Endodermal cell (in vitro differentiated cells): ENCODE results near the gene PRPF40B. TPM values are rescaled to one million over a fixed set of nuclear protein-coding genes. Genes with fewer than 3 reads are reported as not detected.
"Not testable (repeated sequence)": the region's sequence is repeated elsewhere in the genome, so short reads cannot be mapped to it uniquely, and the experiment has no call there.

Source experiments
- DNase-seq: peaks from one replicate; pipeline ENCODE4 v3.0.0-alpha.2; 2017
- H3K27ac ChIP-seq: 2 replicates; pipeline ENCODE4 v1.5.1; 2013; ENCODE audit warnings: mild to moderate bottlenecking, low read depth, low read length, moderate library complexity
- H3K27me3 ChIP-seq: 2 replicates; pipeline ENCODE4 v1.6.1; 2013; ENCODE audit warnings: mild to moderate bottlenecking, low read length, moderate library complexity; ENCODE audit not compliant: insufficient read depth, control insufficient read depth, poor library complexity, severe bottlenecking
- H3K36me3 ChIP-seq: 2 replicates; pipeline ENCODE4 v1.7.0; 2013; ENCODE audit warnings: mild to moderate bottlenecking, low read length, moderate library complexity; ENCODE audit not compliant: control insufficient read depth, insufficient read depth
- H3K4me1 ChIP-seq: one replicate; pipeline ENCODE4 v1.7.0; 2013; ENCODE audit warnings: low read length; ENCODE audit not compliant: control insufficient read depth, insufficient read depth
- H3K4me3 ChIP-seq: 2 replicates; pipeline ENCODE4 v1.5.1; 2013; ENCODE audit warnings: mild to moderate bottlenecking, low read length, moderate library complexity
- H3K9ac ChIP-seq: 2 replicates; pipeline ENCODE4 v1.6.1; 2013; ENCODE audit warnings: mild to moderate bottlenecking, low read length, moderate library complexity; ENCODE audit not compliant: poor library complexity, severe bottlenecking; ENCODE audit errors: extremely low read depth
- H3K9me3 ChIP-seq: 2 replicates; pipeline ENCODE4 v1.6.1; 2013; ENCODE audit warnings: mild to moderate bottlenecking, low read length, moderate library complexity; ENCODE audit not compliant: control insufficient read depth
- H3K27ac Mint-ChIP-seq: 2 replicates; pipeline ENCODE4 v1.8.0; 2020; ENCODE audit warnings: mixed read lengths
- H3K27me3 Mint-ChIP-seq: 2 replicates; pipeline ENCODE4 v1.8.0; 2021; ENCODE audit warnings: mild to moderate bottlenecking, mixed read lengths; ENCODE audit not compliant: insufficient read depth
- H3K36me3 Mint-ChIP-seq: 2 replicates; pipeline ENCODE4 v1.8.0; 2020; ENCODE audit warnings: low read depth, mixed read lengths
- H3K4me1 Mint-ChIP-seq: 2 replicates; pipeline ENCODE4 v1.8.0; 2020; ENCODE audit warnings: mixed read lengths
- H3K4me3 Mint-ChIP-seq: 2 replicates; pipeline ENCODE4 v1.8.0; 2020; ENCODE audit warnings: mild to moderate bottlenecking, moderate library complexity, mixed read lengths
- H3K9me3 Mint-ChIP-seq: 2 replicates; pipeline ENCODE4 v1.8.0; 2020; ENCODE audit warnings: mild to moderate bottlenecking, mixed read lengths
- WGBS, 2 experiments: methylation state at CpG; one replicate each; pipeline versions ENCODE4 v1.1.5 to v1.1.7; 2013; ENCODE audit warnings: missing lambda C conversion rate in 2 of 2, mixed read lengths in 1 of 2; ENCODE audit not compliant: insufficient coverage in 1 of 2, insufficient read length in 1 of 2; 5-methylcytosine and 5-hydroxymethylcytosine counted together
- total RNA-seq, 2 donors: library from RNA; stranded (reverse); fragmentation: NEBNext Ultra II Directional in 1 of 2; extraction: Animal tissue kit (Norgen Biotek cat#: 25700) in 1 of 2; gene quantifications; 2 replicates in 1 of 2; 3 replicates in 1 of 2; pipeline ENCODE4 v1.2.1, GENCODE V29; 2021
- TF ChIP-seq, protein P1 (sequence below): fragments of 200-600 bp; sonication (generic); conservative IDR thresholded peaks from 2 replicates; pipeline ENCODE4 v1.5.0; 2021; ENCODE audit warnings: antibody characterized with exemption, mild to moderate bottlenecking

The PRPF40B gene
- total RNA-seq, 2 donors from 2014 or later = 33.8 to 45.6 TPM

DNA sequence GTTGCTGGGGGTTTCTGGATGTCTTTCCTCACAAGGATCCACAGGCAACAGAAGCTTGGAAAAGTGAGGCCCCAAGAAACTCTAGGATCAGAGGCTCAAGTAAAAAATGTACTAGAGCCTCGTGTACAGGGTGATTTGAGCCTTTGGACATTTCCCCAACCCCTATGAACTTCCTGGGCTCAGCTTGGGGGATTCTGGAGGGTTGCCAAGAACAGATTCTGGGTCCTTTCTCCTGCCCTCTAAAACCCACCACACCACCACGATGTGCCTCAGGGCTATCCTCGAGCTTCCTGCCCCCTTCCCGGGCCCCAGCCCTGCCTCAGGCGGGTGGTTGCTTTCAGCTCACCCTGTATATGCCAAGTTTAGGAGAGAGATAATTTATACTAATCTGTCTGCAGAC lies 18.5 kb upstream of the PRPF40B start:
- WGBS, 2 experiments = 60 to 79% methylated on average over 1 to 5 of the region's 5 CpGs
- no peak for DNase-seq

DNA sequence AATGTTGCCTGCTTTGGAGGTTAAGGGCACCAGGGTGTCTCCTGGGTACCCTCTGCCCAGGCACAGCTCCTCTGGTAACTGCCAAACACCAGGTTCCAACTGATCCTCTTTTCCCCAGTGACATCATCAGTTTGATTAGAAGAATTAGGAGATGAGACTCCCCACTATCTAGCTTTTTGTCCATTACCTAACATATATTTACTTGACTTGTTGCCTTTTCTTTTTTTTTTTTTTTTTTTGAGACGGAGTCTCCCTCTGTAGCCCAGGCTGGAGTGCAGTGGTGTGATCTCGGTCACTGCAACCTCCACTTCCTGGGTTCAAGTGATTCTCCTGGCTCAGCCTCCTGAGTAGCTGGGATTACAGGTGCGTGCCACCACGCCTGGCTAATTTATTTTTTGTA lies 17.8 kb upstream of the PRPF40B start, which contains the start of gene FAM186B:
Gene FAM186B (minus strand): TSS at position 101 of the 400 bp plus-strand sequence. CDS start 162 bp downstream, outside the sequence.
- Mint-ChIP-seq H3K27ac (peak within 1 kb of the TSS; percentile 58), H3K4me1 (peaks cover 10% of the 10 kb centered on the region)
- H3K27me3 Mint-ChIP-seq, H3K36me3 Mint-ChIP-seq, H3K4me1 ChIP-seq, H3K36me3 ChIP-seq, H3K9ac ChIP-seq, H3K9me3 ChIP-seq, H3K4me3 ChIP-seq, DNase-seq, H3K4me3 Mint-ChIP-seq, H3K27ac ChIP-seq, H3K9me3 Mint-ChIP-seq, H3K27me3 ChIP-seq: not testable (repeated sequence)
- WGBS, 2 experiments = 92% methylated on average over 2 to 4 of the region's 4 CpGs

More for the DNA sequence above, 18.5 kb upstream of the PRPF40B start:
- TF ChIP-seq, protein P1, sequence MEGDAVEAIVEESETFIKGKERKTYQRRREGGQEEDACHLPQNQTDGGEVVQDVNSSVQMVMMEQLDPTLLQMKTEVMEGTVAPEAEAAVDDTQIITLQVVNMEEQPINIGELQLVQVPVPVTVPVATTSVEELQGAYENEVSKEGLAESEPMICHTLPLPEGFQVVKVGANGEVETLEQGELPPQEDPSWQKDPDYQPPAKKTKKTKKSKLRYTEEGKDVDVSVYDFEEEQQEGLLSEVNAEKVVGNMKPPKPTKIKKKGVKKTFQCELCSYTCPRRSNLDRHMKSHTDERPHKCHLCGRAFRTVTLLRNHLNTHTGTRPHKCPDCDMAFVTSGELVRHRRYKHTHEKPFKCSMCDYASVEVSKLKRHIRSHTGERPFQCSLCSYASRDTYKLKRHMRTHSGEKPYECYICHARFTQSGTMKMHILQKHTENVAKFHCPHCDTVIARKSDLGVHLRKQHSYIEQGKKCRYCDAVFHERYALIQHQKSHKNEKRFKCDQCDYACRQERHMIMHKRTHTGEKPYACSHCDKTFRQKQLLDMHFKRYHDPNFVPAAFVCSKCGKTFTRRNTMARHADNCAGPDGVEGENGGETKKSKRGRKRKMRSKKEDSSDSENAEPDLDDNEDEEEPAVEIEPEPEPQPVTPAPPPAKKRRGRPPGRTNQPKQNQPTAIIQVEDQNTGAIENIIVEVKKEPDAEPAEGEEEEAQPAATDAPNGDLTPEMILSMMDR = no peak
- peaks cover 10% of the 10 kb centered on the region for H3K4me1 Mint-ChIP-seq
- no peak overlapping the region for H3K9ac ChIP-seq
- H3K4me3 Mint-ChIP-seq = no peak overlapping the region
- H3K4me1 ChIP-seq = no peaks in the 10 kb centered on the region
- H3K27ac Mint-ChIP-seq = peak overlapping the region; percentile 58
- no peak overlapping the region for H3K4me3 ChIP-seq
- no peaks in the 10 kb centered on the region for H3K9me3 ChIP-seq
- peaks cover 7% of the 10 kb centered on the region for H3K36me3 Mint-ChIP-seq
- H3K36me3 ChIP-seq = no peaks in the 10 kb centered on the region
- H3K27me3 ChIP-seq = no peaks in the 10 kb centered on the region
- no peak overlapping the region for H3K27ac ChIP-seq
- peaks cover 3% of the 10 kb centered on the region for H3K27me3 Mint-ChIP-seq
- H3K9me3 Mint-ChIP-seq = no peaks in the 10 kb centered on the region

DNA sequence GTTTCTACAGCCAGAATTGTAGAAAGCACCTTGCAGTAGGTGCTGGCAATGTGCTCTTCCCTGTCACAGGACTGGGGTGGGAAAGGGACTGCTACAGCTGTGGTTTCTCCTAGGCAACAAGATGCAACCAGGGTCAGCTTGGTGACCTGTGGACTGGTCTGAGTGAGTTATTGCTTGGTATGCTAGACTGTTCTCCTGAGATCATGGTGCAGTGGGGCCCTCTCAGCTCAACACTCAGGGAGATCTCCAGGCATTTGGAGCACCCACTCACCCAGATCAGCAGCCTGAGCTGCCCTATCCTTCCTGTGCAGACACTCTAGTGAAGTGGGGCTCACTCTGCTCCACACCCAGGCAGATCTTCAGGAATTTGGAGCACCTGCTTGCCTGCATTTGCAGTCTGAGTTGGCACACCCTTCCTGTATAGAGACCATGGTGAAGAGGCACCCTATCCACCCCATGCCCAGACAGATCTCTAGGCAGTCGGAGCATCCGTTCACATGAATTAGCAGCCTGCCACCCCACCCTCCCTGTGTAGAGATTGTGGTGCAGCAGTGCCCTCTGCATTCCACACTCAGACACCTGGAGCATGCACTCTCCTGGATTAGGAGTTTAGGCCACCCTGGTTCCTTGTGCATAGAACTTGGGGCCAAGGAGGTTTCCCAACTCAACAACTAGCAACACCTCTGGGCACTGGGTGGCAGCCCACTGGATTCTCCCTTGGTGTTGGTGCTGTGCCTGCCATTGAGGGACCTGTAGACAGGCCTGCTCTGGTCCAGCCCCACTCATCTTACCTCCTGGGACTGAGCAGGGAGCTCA lies 14.1 kb upstream of the PRPF40B start:
- Histone ChIP-seq H3K4me3 (no peak overlapping the region), H3K9me3 (no peaks in the 10 kb centered on the region), H3K4me1 (no peaks in the 10 kb centered on the region), H3K27ac (no peak overlapping the region), H3K36me3 (no peaks in the 10 kb centered on the region), H3K27me3 (no peaks in the 10 kb centered on the region), H3K9ac (no peak overlapping the region)
- no peaks in the 10 kb centered on the region for H3K4me1 Mint-ChIP-seq
- H3K27ac Mint-ChIP-seq = no peak overlapping the region
- peaks cover 3% of the 10 kb centered on the region for H3K27me3 Mint-ChIP-seq
- WGBS, 2 experiments = 96 to 100% methylated on average over 2 of the region's 2 CpGs
- TF ChIP-seq, protein P1 = no peak
- no peak overlapping the region for H3K4me3 Mint-ChIP-seq
- H3K36me3 Mint-ChIP-seq = no peaks in the 10 kb centered on the region
- DNase-seq = peak; percentile 45
- peaks cover 5% of the 10 kb centered on the region for H3K9me3 Mint-ChIP-seq
